ENCODE measurements around the gene CBX8. TPM values are rescaled to one million over a fixed set of nuclear protein-coding genes. Genes with fewer than 3 reads are reported as not detected.

Gene CBX8
- total and polyA plus RNA-seq, 2 of the 13 experiments (the other 11 are each of a cell fraction or from before 2014, with no cell fraction given), result 0.34 to 12.6 TPM

- no peak for TF ChIP-seq NFRKB (IDR thresholded peaks at IDR 0.05)
- no peak for TF ChIP-seq TAF1 (CRISPR knock-in tag; IDR thresholded peaks at IDR 0.05)
- TF ChIP-seq ETS1 (CRISPR knock-in tag; IDR thresholded peaks at IDR 0.05), result no peak
- no peak for TF ChIP-seq RFXANK (CRISPR knock-in tag; IDR thresholded peaks at IDR 0.05)
- no peak for TF ChIP-seq NFYC (CRISPR knock-in tag; IDR thresholded peaks at IDR 0.05)
- peak; percentile 29; the same call in 1 of the 2 replicates for TF ChIP-seq RXRB (CRISPR knock-in tag; IDR thresholded peaks at IDR 0.05; ENCODE audit: borderline replicate concordance)
- TF ChIP-seq ZNF143 (CRISPR knock-in tag; IDR thresholded peaks at IDR 0.05), result no peak
- no peak for TF ChIP-seq FOSL1 (CRISPR knock-in tag; IDR thresholded peaks at IDR 0.05; ENCODE audit: borderline replicate concordance)
- TF ChIP-seq PAF1 (CRISPR knock-in tag; IDR thresholded peaks at IDR 0.05), result no peak
- TF ChIP-seq ESRRA (CRISPR knock-in tag; IDR thresholded peaks at IDR 0.05; ENCODE audit: low read depth), result no peak
- TF ChIP-seq CAMTA2 (CRISPR knock-in tag; IDR thresholded peaks at IDR 0.05; ENCODE audit: borderline replicate concordance), result no peak
- no peak for TF ChIP-seq ZNF30 (CRISPR knock-in tag; IDR thresholded peaks at IDR 0.05)
- 0 out of 2 replicates have a peak, but pooled peaks have one; percentile 42 for TF ChIP-seq ZNF230 (CRISPR knock-in tag; IDR thresholded peaks at IDR 0.05)
- no peak for TF ChIP-seq SP1 (IDR thresholded peaks at IDR 0.05)
- no peak for TF ChIP-seq SP1 (CRISPR knock-in tag; IDR thresholded peaks at IDR 0.05)
- no peak for TF ChIP-seq TBX3 (IDR thresholded peaks at IDR 0.05; ENCODE audit: borderline replicate concordance)
- TF ChIP-seq BCL6 (CRISPR knock-in tag; IDR thresholded peaks at IDR 0.05), result 0 out of 2 replicates have a peak, but pooled peaks have one; percentile 24
- TF ChIP-seq ZNF101 (CRISPR knock-in tag; IDR thresholded peaks at IDR 0.05; ENCODE audit: borderline replicate concordance, low read depth), result no peak
- TF ChIP-seq MAFF (IDR thresholded peaks at IDR 0.05; ENCODE audit: low read depth, low read length), result no peak
- no peak for TF ChIP-seq IKZF1 (IDR thresholded peaks at IDR 0.05)
- no peak for TF ChIP-seq MED13 (CRISPR knock-in tag; IDR thresholded peaks at IDR 0.05)
- no peak for TF ChIP-seq MED8 (CRISPR knock-in tag; IDR thresholded peaks at IDR 0.05; ENCODE audit: insufficient replicate concordance)
- TF ChIP-seq ZNF10 (CRISPR knock-in tag; IDR thresholded peaks at IDR 0.05; ENCODE audit: borderline replicate concordance, low read depth), result no peak
- TF ChIP-seq ZBTB1 (CRISPR knock-in tag; IDR thresholded peaks at IDR 0.05; ENCODE audit: borderline replicate concordance), result no peak
- no peak for TF ChIP-seq MTA3 (CRISPR knock-in tag; IDR thresholded peaks at IDR 0.05)
- TF ChIP-seq ATF6 (CRISPR knock-in tag; conservative IDR thresholded peaks at IDR 0.05), result no peak
- TF ChIP-seq ZNF180 (CRISPR knock-in tag; IDR thresholded peaks at IDR 0.05; ENCODE audit: borderline replicate concordance, low read depth), result no peak
- TF ChIP-seq ZNF280D (CRISPR knock-in tag; IDR thresholded peaks at IDR 0.05), result no peak
Measured at GRCh38 chr17:79808763-79809529, 12.1 kb upstream of the CBX8 start (continued).

Data from HepG2 (cell line).